ENCODE measurements around the gene TIMM10.

GRCh38 chr11:57516061-57516443, 14.5 kb downstream of the TIMM10 start:
- no peak for TF ChIP-seq SUZ12 (IDR thresholded peaks at IDR 0.05; ENCODE audit: extremely low read depth, insufficient read depth, insufficient read length)
- TF ChIP-seq ZNF274 (IDR thresholded peaks at IDR 0.05; ENCODE audit: low read depth, low read length) = no peak
- no peak for TF ChIP-seq YY1 (IDR thresholded peaks at IDR 0.05; ENCODE audit: insufficient read depth, insufficient read length)
